ENCODE measurements around the gene CYB5D1. TPM values are rescaled to one million over a fixed set of nuclear protein-coding genes. Genes with fewer than 3 reads are reported as not detected.
A peak's percentile ranks its signal among the peaks of the same experiment; 100 is the strongest.

The CYB5D1 gene

DNA sequence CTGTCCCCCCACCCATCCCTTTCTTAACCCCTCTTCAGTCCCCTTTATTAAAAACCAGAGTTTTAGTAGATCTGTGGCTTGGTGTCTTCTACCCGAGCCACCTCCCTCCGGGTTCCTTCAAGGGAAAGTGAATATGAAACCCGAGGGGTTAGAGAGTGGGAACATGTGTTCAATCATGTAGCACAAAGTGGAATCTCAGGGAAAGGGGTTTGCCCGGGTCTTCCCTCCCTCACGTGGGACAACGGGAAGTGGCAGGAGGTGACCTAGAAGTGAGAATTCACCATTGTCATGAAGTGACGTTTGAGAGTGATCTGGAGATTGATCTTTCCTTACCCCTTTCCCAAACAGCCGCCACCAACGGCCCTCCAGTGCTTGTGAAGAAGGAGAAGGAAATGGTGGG lies 53.3 kb downstream of the CYB5D1 start:
- Histone ChIP-seq H3K4me2 (ENCODE audit: insufficient read depth, low read length, poor library complexity, severe bottlenecking) (no peak overlapping the region), H2BK5ac (ENCODE audit: low read length) (peak overlapping the region; percentile 71), H2BK12ac (ENCODE audit: low read length) (no peak overlapping the region), H3K4me1 (ENCODE audit: control insufficient read depth in 2 of 2, insufficient read depth in 1 of 2, low read depth in 1 of 2, low read length in 2 of 2) (peaks cover 6 to 7% of the 10 kb centered on the region in 2 donors), H3K23ac (ENCODE audit: low read depth, low read length, poor library complexity) (no peak overlapping the region), H3K9me3 (replicated peaks in 1 of 2; ENCODE audit: control insufficient read depth in 2 of 2, insufficient read depth in 1 of 2, low read depth in 1 of 2, low read length in 2 of 2) (no peaks in the 10 kb centered on the region), H3K36me3 (replicated peaks in 1 of 2; ENCODE audit: control insufficient read depth in 2 of 2, insufficient read depth in 2 of 2, low read length in 2 of 2) (peaks cover 11 to 65% of the 10 kb centered on the region in 2 donors), H3K4ac (ENCODE audit: low read length) (no peak overlapping the region), H3K27me3 (ENCODE audit: control insufficient read depth in 3 of 3, insufficient read depth in 3 of 3, low read depth in 1 of 3, low read length in 3 of 3) (peaks cover 0 to under 1% (median 0%) of the 10 kb centered on the region in 3 experiments), H4K91ac (ENCODE audit: low read depth, low read length, poor library complexity) (no peak overlapping the region), H3K27ac (replicated peaks; ENCODE audit: low read length) (no peak overlapping the region), H2BK15ac (ENCODE audit: low read length) (no peak overlapping the region), H4K8ac (ENCODE audit: low read depth, low read length) (no peak overlapping the region), H2BK120ac (ENCODE audit: low read depth, low read length) (no peak overlapping the region), H2AK5ac (ENCODE audit: low read depth, low read length) (no peak overlapping the region), H3K18ac (ENCODE audit: low read length) (no peak overlapping the region), H3K4me3 (ENCODE audit: low read length in 2 of 2) (no peak overlapping the region), H2AFZ (ENCODE audit: low read length) (no peak overlapping the region), H3K9ac (ENCODE audit: low read depth, low read length, poor library complexity) (no peak overlapping the region), H3K14ac (ENCODE audit: low read length) (no peak overlapping the region), H3K79me1 (ENCODE audit: low read depth, low read length) (no peaks in the 10 kb centered on the region)
- no CpG with 5 or more reads among the region's 9 CpGs for WGBS, 2 donors (ENCODE audit: extremely low coverage in 2 of 2, insufficient read length in 2 of 2, insufficient replicate concordance in 1 of 2)
- no peak for DNase-seq (ENCODE audit: low spot score)

Small RNAs within 50 kb of the gene (small RNA-seq; reads per million reads assigned to genes)
- gene SCARNA21 (ENCODE audit: insufficient read depth): not detected

Measured in neuronal stem cell (in vitro differentiated cells).